ENCODE results near the gene NEGR1. TPM values are rescaled to one million over a fixed set of nuclear protein-coding genes. Genes with fewer than 3 reads are reported as not detected.

The NEGR1 gene
- total RNA-seq, 1 experiment from 2014 or later: 0.05 TPM

DNA sequence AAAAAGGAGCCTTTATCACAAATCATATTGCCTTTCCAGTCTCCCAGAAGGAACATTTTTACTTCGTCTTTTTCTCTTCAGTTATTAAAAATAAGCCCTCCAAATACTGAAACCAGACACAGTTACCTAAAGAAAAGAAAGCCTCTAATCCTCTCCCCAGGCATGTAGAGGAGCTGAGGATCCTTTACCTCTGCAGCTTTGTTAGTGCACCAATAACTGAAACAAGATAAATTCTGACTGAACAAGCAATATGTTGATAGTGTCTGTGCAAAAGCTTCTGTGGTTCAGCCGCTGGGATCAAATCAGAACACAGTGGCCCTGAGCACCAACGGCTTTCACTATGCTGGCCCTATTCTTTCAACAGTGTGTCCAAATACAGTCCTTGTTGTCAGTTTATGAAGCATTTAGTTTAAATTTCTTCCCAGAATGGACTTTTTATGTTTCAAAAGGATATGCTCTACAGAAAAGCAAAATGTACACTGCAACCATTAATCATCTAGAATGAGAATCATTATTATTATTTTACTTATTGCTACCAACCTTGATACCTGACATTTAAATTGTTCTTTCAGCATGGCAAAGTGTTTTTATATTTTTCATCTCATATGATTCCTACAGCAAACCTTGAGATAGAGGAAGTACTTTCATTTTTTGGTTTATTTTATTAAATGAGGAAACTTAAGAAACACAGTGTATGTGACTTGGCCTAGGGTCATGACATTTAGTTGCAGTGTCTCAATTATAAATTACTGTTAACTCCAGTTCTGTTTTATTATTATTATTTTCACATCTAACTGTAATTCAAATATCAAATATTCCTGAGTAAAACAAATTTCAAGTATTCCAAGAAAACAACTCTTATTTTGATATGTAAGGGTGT is 217.9 kb downstream of the NEGR1 start:
- ChIA-PET POLR2A (no interaction called here), RAD21 (ENCODE audit: low non-redundant PET in 1 of 2, low total read pairs in 2 of 2, uncharacterized antibody in 2 of 2, unreplicated experiment in 2 of 2) (no interaction called here), CTCF (no interaction called here)
- BruUV-seq (replicated peaks): no TSS peak
- Histone ChIP-seq H3K27me3 (ENCODE audit: insufficient read depth, low read length) (no peaks in the 10 kb centered on the region), H3K9ac (ENCODE audit: low read length) (no peak overlapping the region), H3K4me3 (replicated peaks in 1 of 2; ENCODE audit: low read depth in 1 of 2, low read length in 2 of 2) (no peak overlapping the region), H3K4me2 (ENCODE audit: low read length) (no peak overlapping the region), H2AFZ (ENCODE audit: low read depth, low read length, poor library complexity, severe bottlenecking) (no peak overlapping the region), H3K9me2 (ENCODE audit: insufficient read depth) (no peaks in the 10 kb centered on the region), H3K9me3 (ENCODE audit: control insufficient read depth in 1 of 2, insufficient read depth in 1 of 2, low read depth in 1 of 2, low read length in 2 of 2) (peaks cover 4 to 5% of the 10 kb centered on the region in 2 experiments; a peak in 2 of 4 replicates), H3K36me3 (ENCODE audit: control insufficient read depth in 1 of 2, insufficient read depth in 2 of 2, low read length in 2 of 2) (no peaks in the 10 kb centered on the region), H3K27ac (ENCODE audit: low read depth, low read length) (no peak overlapping the region), H3K79me2 (ENCODE audit: insufficient read depth, low read length) (no peaks in the 10 kb centered on the region), H3K4me1 (ENCODE audit: control insufficient read depth in 1 of 2, insufficient read depth in 2 of 2, low read length in 2 of 2) (no peaks in the 10 kb centered on the region), H4K20me1 (ENCODE audit: insufficient read depth) (no peaks in the 10 kb centered on the region)
- ATAC-seq (no peak), DNase-seq (ENCODE audit: low read depth, low spot score) (no peak)
- intact Hi-C loops (cut with micrococcal nuclease): no loop called here
- TF ChIP-seq RAD21 (IDR thresholded peaks at IDR 0.05; ENCODE audit: low read depth): no peak
- TF ChIP-seq, protein P1, sequence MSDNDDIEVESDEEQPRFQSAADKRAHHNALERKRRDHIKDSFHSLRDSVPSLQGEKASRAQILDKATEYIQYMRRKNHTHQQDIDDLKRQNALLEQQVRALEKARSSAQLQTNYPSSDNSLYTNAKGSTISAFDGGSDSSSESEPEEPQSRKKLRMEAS (IDR thresholded peaks at IDR 0.05): no peak
- TF ChIP-seq ZFX (IDR thresholded peaks at IDR 0.05): no peak
- no peak for TF ChIP-seq EZH2 (IDR thresholded peaks at IDR 0.05)
- TF ChIP-seq JUND (IDR thresholded peaks at IDR 0.05): no peak
- TF ChIP-seq SP1 (IDR thresholded peaks at IDR 0.05; ENCODE audit: low read depth): no peak
- no peak for TF ChIP-seq CTCF (IDR thresholded peaks at IDR 0.05 in 2 of 3, conservative IDR thresholded peaks at IDR 0.05 in 1 of 3; ENCODE audit: borderline replicate concordance in 1 of 3, insufficient read depth in 1 of 3, low read depth in 2 of 3, low read length in 2 of 3)
- TF ChIP-seq, protein P2, sequence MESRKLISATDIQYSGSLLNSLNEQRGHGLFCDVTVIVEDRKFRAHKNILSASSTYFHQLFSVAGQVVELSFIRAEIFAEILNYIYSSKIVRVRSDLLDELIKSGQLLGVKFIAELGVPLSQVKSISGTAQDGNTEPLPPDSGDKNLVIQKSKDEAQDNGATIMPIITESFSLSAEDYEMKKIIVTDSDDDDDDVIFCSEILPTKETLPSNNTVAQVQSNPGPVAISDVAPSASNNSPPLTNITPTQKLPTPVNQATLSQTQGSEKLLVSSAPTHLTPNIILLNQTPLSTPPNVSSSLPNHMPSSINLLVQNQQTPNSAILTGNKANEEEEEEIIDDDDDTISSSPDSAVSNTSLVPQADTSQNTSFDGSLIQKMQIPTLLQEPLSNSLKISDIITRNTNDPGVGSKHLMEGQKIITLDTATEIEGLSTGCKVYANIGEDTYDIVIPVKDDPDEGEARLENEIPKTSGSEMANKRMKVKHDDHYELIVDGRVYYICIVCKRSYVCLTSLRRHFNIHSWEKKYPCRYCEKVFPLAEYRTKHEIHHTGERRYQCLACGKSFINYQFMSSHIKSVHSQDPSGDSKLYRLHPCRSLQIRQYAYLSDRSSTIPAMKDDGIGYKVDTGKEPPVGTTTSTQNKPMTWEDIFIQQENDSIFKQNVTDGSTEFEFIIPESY (IDR thresholded peaks at IDR 0.05; ENCODE audit: extremely low read depth, insufficient replicate concordance, low read length): no peak
- TF ChIP-seq TCF7L2 (IDR thresholded peaks at IDR 0.05; ENCODE audit: borderline replicate concordance, extremely low read depth, insufficient read depth, insufficient read length): no peak
- no peak for TF ChIP-seq FOSL1 (IDR thresholded peaks at IDR 0.05; ENCODE audit: low read depth)
